GM12878 (cell line): ENCODE data around the gene BTC. TPM values are rescaled to one million over a fixed set of nuclear protein-coding genes. Genes with fewer than 3 reads are reported as not detected.
"Not testable (repeated sequence)": the region's sequence is repeated elsewhere in the genome, so short reads cannot be mapped to it uniquely, and the experiment has no call there.

Source experiments
- ATAC-seq: fragments of 200-7000 bp; cut with Tn5 transposase; 3 replicates; pipeline ENCODE4 v1.9.1; 2020; ENCODE audit warnings: mild to moderate bottlenecking, moderate library complexity
- BruUV-seq: library from RNA; stranded (reverse); fragments of 400-500 nt; replicated peaks from 2 replicates; lab custom pipeline; 2021; lab: Mats Ljungman, UMichigan
- CTCF ChIA-PET: fragments of 300-600 bp; sonication (Branson Sonifier 250); formaldehyde crosslinking; extraction: SDS; loops from one replicate; lab custom pipeline; 2021; ENCODE audit warnings: inconsistent platforms; lab: Yijun Ruan, JAX
- POLR2A ChIA-PET: fragments of 350-600 bp; formaldehyde crosslinking; extraction: SDS; loops from one replicate; lab custom pipeline; 2021; ENCODE audit warnings: inconsistent platforms; lab: Charles Lee
- RAD21 ChIA-PET: fragments of 300-600 bp; sonication (Branson Sonifier 250); formaldehyde crosslinking; loops from one replicate; lab custom pipeline; 2023; ENCODE audit warnings: antibody characterized with exemption; ENCODE audit not compliant: unreplicated experiment; lab: Charles Lee
- SMC1A ChIA-PET: fragments of 300-600 bp; sonication (Branson Sonifier 250); formaldehyde crosslinking; loops from one replicate; lab custom pipeline; 2023; ENCODE audit not compliant: unreplicated experiment, uncharacterized antibody; lab: Charles Lee
- DNase-seq: peaks from one replicate; pipeline ENCODE4 v3.0.0-alpha.2; 2011; ENCODE audit warnings: low read depth, low spot score
- FAIRE-seq: peaks from 3 replicates; lab custom pipeline; 2011; peaks lifted over from hg19 to GRCh38; lab: Jason Lieb, UNC
- H2AFZ ChIP-seq: 2 replicates; pipeline ENCODE4 v1.6.0; 2011; ENCODE audit warnings: low read depth, low read length, control low read depth; ENCODE audit not compliant: control insufficient read depth
- H3K27ac ChIP-seq: 2 replicates; pipeline ENCODE4 v1.5.1; 2011; ENCODE audit warnings: control low read depth; ENCODE audit not compliant: control insufficient read depth, insufficient read depth
- H3K27me3 ChIP-seq, 2 experiments: replicated peaks in 1 of 2; 2 replicates each; pipeline versions ENCODE4 v1.6.0 to v1.6.1; 2011; ENCODE audit warnings: low read length in 1 of 2; ENCODE audit not compliant: control insufficient read depth in 2 of 2, insufficient read depth in 2 of 2
- H3K36me3 ChIP-seq, 2 experiments: 2 replicates each; pipeline ENCODE4 v1.5.1; 2011; ENCODE audit warnings: low read length in 1 of 2; ENCODE audit not compliant: control insufficient read depth in 2 of 2, insufficient read depth in 2 of 2
- H3K4me1 ChIP-seq: 2 replicates; pipeline ENCODE4 v1.6.1; 2011; ENCODE audit warnings: mild to moderate bottlenecking, low read length, moderate library complexity, mixed read lengths; ENCODE audit not compliant: control insufficient read depth, insufficient read depth
- H3K4me2 ChIP-seq: 2 replicates; pipeline ENCODE4 v1.6.0; 2011; ENCODE audit warnings: control low read depth; ENCODE audit not compliant: control insufficient read depth, insufficient read depth
- H3K4me3 ChIP-seq: fragments of 200-600 bp; sonication (generic); 2 replicates; pipeline ENCODE4 v1.5.1; 2016
- H3K79me2 ChIP-seq: 2 replicates; pipeline ENCODE4 v1.6.0; 2011; ENCODE audit warnings: low read length; ENCODE audit not compliant: control insufficient read depth, insufficient read depth
- H3K9ac ChIP-seq: 2 replicates; pipeline ENCODE4 v1.8.0; 2011; ENCODE audit warnings: low read length, control low read depth, mixed read lengths; ENCODE audit not compliant: control insufficient read depth, insufficient read depth
- H3K9me3 ChIP-seq: replicated peaks from 3 replicates; pipeline ENCODE4 v1.5.1; 2011; ENCODE audit warnings: mild to moderate bottlenecking, low read length; ENCODE audit not compliant: control insufficient read depth, insufficient read depth
- H4K20me1 ChIP-seq: 2 replicates; pipeline ENCODE4 v1.6.0; 2011; ENCODE audit not compliant: control insufficient read depth, insufficient read depth
- BRCA1 ChIP-seq: IDR thresholded peaks from 2 replicates; pipeline ENCODE4 v1.6.1; 2011; ENCODE audit warnings: low read depth, low read length, improper control_type of control experiment
- FOS ChIP-seq: IDR thresholded peaks from 3 replicates; pipeline ENCODE4 v1.6.1; 2011; ENCODE audit warnings: borderline replicate concordance; ENCODE audit not compliant: insufficient read length; ENCODE audit errors: extremely low read depth
- HCFC1 ChIP-seq: fragments of 150-350 bp; IDR thresholded peaks from 2 replicates; pipeline ENCODE4 v1.6.1; 2014; ENCODE audit warnings: low read length
- HSF1 ChIP-seq: fragments of 150-350 bp; IDR thresholded peaks from 2 replicates; pipeline ENCODE4 v1.6.1; 2014; ENCODE audit warnings: mild to moderate bottlenecking, low read depth, low read length
- RAD21 ChIP-seq: IDR thresholded peaks from 2 replicates; pipeline ENCODE4 v1.6.1; 2011; ENCODE audit warnings: mild to moderate bottlenecking, low read depth, low read length, moderate library complexity; ENCODE audit not compliant: insufficient read depth
- ZNF274 ChIP-seq: IDR thresholded peaks from one replicate; pipeline ENCODE4 v1.8.0; 2011; ENCODE audit not compliant: insufficient read length, insufficient read depth
- WGBS: methylation state at CpG from one replicate; pipeline ENCODE4 v1.1.6; 2016; ENCODE audit warnings: low lambda C conversion rate; ENCODE audit not compliant: insufficient replicate concordance, insufficient coverage; ENCODE audit errors: missing lambda C conversion rate; 5-methylcytosine and 5-hydroxymethylcytosine counted together
- in situ Hi-C: fragments of 300-500 bp; cut with MboI; formaldehyde crosslinking; loops from 9 replicates; pipeline ENCODE4 v1.14.3; 2018; ENCODE audit warnings: mixed read lengths
- intact Hi-C: fragments of 100-400 bp; cut with micrococcal nuclease; formaldehyde crosslinking; loops from one replicate; pipeline ENCODE4 v1.14.2; 2022; ENCODE audit not compliant: unreplicated experiment
- polyA plus RNA-seq, 11 experiments: library from polyadenylated mRNA; depleted of rRNA in 4 of 11; unstranded in 6 of 11; stranded (reverse) in 5 of 11; fragments of >200 nt; fragmentation: Nextera tagmentation in 4 of 11; fragmentation: Illumina TruSeq in 1 of 11; extraction: Ambion mirVana in 4 of 11; extraction: Trizol in 1 of 11; gene quantifications; 1 replicate in 1 of 11; 2 replicates in 10 of 11; pipeline versions ENCODE4 v1.2.1 to v1.2.3, GENCODE V29; 2011 to 2016; ENCODE audit warnings: inconsistent platforms in 2 of 11, missing spikeins in 2 of 11, low read depth in 1 of 11
- total RNA-seq, 4 experiments: library from RNA; depleted of rRNA in 3 of 4; stranded (reverse); fragments of >200 nt in 3 of 4; fragmentation: Illumina TruSeq in 1 of 4; extraction: Trizol in 1 of 4; gene quantifications; 2 replicates each; pipeline versions ENCODE4 v1.2.1 to v1.2.3, GENCODE V29; 2013 to 2021
- TF ChIP-seq, protein P1 (sequence below): fragments of 450-650 bp; IDR thresholded peaks from 2 replicates; pipeline ENCODE4 v1.6.1; 2017; ENCODE audit warnings: mild to moderate bottlenecking, moderate library complexity
- TF ChIP-seq, protein P2 (sequence below): IDR thresholded peaks from 2 replicates; pipeline ENCODE4 v1.6.1; 2012; ENCODE audit warnings: low read depth, low read length, improper control_type of control experiment

BTC gene
- total and polyA plus RNA-seq, 10 of the 15 experiments (the other 5 are each of a cell fraction or from before 2014, with no cell fraction given): not detected

DNA sequence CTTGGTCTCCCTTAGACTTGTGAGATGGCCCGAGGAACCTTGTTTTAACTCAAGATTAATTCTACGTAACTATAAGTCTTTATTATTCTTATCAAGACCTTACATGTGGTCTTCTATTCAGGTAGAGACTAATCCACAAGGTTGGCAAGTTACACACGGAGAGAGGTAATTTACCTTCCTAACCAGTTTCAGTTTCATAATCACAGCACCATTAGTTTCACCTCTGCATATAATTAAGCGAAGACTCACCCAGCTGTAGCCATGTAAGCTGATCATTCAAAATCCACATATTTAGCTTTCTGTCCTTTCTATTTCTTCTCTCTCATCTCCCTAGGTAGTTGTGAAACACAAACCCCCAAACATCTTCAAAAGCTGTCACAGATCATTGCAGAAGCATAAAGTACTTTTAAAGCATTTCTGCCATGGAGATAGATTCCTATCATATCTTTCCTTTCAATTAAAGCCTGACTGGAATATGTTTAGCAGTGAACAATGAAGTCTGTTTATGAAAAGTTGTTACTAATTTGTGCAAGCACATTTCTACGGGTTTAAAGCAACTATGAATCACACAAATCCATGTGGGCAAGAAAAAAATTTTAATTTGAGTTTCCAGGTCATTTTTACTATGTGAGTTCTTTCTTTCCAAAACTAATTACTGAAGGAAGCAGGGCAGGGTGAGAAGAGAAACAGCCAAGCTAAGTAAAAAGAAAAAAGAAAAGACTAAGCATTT is 78.5 kb downstream of the BTC start (continued):
- TF ChIP-seq, protein P1, sequence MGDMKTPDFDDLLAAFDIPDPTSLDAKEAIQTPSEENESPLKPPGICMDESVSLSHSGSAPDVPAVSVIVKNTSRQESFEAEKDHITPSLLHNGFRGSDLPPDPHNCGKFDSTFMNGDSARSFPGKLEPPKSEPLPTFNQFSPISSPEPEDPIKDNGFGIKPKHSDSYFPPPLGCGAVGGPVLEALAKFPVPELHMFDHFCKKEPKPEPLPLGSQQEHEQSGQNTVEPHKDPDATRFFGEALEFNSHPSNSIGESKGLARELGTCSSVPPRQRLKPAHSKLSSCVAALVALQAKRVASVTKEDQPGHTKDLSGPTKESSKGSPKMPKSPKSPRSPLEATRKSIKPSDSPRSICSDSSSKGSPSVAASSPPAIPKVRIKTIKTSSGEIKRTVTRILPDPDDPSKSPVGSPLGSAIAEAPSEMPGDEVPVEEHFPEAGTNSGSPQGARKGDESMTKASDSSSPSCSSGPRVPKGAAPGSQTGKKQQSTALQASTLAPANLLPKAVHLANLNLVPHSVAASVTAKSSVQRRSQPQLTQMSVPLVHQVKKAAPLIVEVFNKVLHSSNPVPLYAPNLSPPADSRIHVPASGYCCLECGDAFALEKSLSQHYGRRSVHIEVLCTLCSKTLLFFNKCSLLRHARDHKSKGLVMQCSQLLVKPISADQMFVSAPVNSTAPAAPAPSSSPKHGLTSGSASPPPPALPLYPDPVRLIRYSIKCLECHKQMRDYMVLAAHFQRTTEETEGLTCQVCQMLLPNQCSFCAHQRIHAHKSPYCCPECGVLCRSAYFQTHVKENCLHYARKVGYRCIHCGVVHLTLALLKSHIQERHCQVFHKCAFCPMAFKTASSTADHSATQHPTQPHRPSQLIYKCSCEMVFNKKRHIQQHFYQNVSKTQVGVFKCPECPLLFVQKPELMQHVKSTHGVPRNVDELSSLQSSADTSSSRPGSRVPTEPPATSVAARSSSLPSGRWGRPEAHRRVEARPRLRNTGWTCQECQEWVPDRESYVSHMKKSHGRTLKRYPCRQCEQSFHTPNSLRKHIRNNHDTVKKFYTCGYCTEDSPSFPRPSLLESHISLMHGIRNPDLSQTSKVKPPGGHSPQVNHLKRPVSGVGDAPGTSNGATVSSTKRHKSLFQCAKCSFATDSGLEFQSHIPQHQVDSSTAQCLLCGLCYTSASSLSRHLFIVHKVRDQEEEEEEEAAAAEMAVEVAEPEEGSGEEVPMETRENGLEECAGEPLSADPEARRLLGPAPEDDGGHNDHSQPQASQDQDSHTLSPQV: no peak

DNA sequence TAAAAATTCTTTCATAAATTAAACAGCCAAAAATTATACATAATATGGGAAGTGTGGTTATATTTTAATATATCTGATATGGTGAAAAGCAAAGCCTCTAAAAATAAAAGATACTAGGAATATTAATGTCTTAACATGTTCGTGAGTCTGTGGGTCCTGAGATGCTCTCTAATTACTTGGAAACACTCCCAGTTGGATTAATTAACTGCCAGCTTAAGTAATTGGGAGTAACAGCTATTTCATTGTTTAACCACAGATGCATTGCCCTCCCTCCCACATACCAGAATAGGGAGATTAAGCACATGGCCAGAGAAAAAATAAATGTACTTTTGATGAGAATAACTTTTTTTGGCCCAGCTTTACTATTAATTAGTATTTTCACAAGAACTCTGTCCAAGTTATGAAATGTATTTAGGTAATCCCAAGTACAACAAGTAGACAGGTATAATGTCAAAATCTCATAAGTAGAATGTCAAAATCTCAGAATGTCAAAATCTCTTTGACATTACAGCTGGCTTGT is 79.7 kb downstream of the BTC start:
- Histone ChIP-seq H3K4me1 (no peaks in the 10 kb centered on the region), H3K4me2 (no peak overlapping the region), H3K9ac (no peak overlapping the region), H3K36me3 (no peaks in the 10 kb centered on the region), H4K20me1 (no peaks in the 10 kb centered on the region), H3K9me3 (no peaks in the 10 kb centered on the region), H3K4me3 (no peak overlapping the region), H3K27ac (no peak overlapping the region), H3K27me3 (no peaks in the 10 kb centered on the region), H3K79me2 (no peaks in the 10 kb centered on the region), H2AFZ (no peak overlapping the region)
- TF ChIP-seq BRCA1 (no peak), RAD21 (no peak), HCFC1 (no peak), HSF1 (no peak), FOS (no peak), ZNF274 (no peak)
- TF ChIP-seq, protein P2, sequence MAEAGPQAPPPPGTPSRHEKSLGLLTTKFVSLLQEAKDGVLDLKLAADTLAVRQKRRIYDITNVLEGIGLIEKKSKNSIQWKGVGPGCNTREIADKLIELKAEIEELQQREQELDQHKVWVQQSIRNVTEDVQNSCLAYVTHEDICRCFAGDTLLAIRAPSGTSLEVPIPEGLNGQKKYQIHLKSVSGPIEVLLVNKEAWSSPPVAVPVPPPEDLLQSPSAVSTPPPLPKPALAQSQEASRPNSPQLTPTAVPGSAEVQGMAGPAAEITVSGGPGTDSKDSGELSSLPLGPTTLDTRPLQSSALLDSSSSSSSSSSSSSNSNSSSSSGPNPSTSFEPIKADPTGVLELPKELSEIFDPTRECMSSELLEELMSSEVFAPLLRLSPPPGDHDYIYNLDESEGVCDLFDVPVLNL: no peak
- in situ Hi-C loops: no loop called here
- RAD21 ChIA-PET: no interaction called here
- SMC1A ChIA-PET: no interaction called here
- ATAC-seq (no peak), DNase-seq (no peak), FAIRE-seq (no peak)
- 0% methylated on average over 1 of the region's 1 CpG for WGBS
- POLR2A ChIA-PET: no interaction called here
- BruUV-seq: no TSS peak
- intact Hi-C loops: no loop called here
- CTCF ChIA-PET: interaction anchor here (1.1 kb wide), 1 partner anchor 12 kb away, joined by 4 read pairs; no protein-coding TSS in a partner anchor

- H3K9me3 ChIP-seq, H3K4me3 ChIP-seq, SMC1A ChIA-PET, H3K79me2 ChIP-seq, H3K27ac ChIP-seq, DNase-seq, RAD21 ChIA-PET, BruUV-seq, H4K20me1 ChIP-seq, in situ Hi-C loops, intact Hi-C loops, FAIRE-seq, H3K36me3 ChIP-seq, H3K9ac ChIP-seq, CTCF ChIA-PET, ATAC-seq, H3K4me1 ChIP-seq, H2AFZ ChIP-seq, H3K27me3 ChIP-seq, H3K4me2 ChIP-seq, POLR2A ChIA-PET: not testable (repeated sequence)
- WGBS: 5% methylated on average over 3 of the region's 3 CpGs
These were observed 86.2 kb downstream of the BTC start for GRCh38 chr4:74708135-74708534.
